ENCODE data around the gene UBE2D1.

The UBE2D1 gene

DNA sequence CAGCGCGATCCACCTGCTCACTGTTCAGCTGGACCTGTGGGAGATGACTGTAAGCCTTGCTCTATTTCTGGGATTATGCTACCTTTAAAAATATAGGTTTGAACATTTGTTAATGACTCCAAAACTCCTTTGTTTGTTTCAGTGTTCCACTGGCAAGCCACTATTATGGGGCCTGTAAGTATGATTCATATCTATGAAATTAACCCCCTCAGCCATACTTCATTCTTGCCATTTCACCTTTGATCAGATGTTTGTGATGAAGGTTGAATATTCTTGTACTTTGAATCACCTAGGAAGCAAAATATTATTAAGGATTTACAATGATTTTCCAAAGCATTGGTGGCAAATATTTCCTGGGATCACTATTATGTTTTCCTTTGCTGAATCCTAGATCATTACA is 26.5 kb downstream of the UBE2D1 start:
- CTCF ChIA-PET = interaction anchor here (1.4 to 1.9 kb wide), 2 partner anchors 12 to 23 kb away, joined by 3 to 6 read pairs; no protein-coding TSS in a partner anchor
- POLR2A ChIA-PET = no interaction called here

DNA sequence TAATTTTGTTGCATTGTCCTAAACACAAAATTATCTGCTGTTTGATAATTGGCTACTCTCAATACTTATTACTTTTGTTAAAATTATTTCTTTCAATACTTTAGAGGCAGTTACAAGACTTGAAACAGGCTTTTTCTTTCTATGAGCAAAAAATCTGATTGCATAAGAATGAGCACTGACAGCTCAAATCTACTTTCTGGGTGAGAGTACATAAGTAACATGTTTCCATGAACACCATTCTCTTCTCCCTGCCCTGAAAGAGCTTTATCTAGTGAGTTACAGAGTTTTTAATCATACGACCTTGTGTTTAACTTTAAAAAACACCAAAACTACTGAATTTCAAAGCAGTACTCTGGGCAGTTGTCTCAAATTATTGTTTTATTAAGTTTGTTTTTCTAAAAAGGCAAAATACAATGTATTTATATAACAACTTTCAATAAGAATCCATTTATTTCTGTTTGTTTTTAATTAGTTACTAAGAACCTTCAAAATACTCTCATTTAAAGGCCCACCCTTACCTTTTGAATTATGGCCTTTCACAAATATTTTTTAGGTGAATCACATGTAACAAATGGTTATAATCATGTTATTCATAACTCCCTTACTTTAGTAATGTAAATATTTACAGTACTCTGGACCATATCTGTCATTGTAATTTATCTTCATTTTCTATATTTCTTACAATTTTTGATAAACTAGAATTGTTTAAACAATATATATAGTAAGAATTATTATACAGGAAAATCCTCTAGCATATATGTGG is 27.4 kb downstream of the UBE2D1 start:
- CTCF ChIA-PET = interaction anchor here (1.4 kb wide), 1 partner anchor 22 kb away, joined by 3 read pairs; no protein-coding TSS in a partner anchor
- DNase-seq (ENCODE audit: extremely low spot score) = no peak
- TF ChIP-seq, protein P1, sequence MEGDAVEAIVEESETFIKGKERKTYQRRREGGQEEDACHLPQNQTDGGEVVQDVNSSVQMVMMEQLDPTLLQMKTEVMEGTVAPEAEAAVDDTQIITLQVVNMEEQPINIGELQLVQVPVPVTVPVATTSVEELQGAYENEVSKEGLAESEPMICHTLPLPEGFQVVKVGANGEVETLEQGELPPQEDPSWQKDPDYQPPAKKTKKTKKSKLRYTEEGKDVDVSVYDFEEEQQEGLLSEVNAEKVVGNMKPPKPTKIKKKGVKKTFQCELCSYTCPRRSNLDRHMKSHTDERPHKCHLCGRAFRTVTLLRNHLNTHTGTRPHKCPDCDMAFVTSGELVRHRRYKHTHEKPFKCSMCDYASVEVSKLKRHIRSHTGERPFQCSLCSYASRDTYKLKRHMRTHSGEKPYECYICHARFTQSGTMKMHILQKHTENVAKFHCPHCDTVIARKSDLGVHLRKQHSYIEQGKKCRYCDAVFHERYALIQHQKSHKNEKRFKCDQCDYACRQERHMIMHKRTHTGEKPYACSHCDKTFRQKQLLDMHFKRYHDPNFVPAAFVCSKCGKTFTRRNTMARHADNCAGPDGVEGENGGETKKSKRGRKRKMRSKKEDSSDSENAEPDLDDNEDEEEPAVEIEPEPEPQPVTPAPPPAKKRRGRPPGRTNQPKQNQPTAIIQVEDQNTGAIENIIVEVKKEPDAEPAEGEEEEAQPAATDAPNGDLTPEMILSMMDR (IDR thresholded peaks at IDR 0.05; ENCODE audit: control extremely low read depth, extremely low read depth, low read depth, missing control alignments) = no peak
- POLR2A ChIA-PET = no interaction called here

More for the DNA sequence above, 26.5 kb downstream of the UBE2D1 start:
- TF ChIP-seq, protein P1 (IDR thresholded peaks at IDR 0.05; ENCODE audit: control extremely low read depth, extremely low read depth, low read depth, missing control alignments) = no peak
- no peak for DNase-seq (ENCODE audit: extremely low spot score)

DNA sequence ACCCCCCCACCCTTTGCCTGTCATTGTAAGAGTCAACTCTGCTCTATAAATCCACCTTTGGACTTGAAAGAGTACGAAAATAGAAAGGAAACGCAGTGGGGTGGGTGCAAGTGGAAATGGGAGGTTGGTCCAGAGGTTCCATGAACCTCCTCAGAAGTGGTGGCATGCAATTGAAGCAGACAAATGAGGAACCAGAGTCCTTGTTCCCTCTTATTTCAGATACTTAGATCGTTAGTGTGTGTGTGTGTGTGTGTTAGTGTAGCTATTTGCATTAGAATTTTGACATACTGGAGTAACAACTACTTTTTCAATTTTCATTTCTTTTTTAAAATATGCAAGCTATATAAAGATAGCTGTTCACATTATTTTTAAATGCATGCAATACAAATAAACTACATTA is 32.3 kb downstream of the UBE2D1 start:
- POLR2A ChIA-PET = no interaction called here
- CTCF ChIA-PET = interaction anchor here (0.9 to 2.3 kb wide), 4 partner anchors 16 to 62 kb away, joined by 3 to 9 read pairs (median 3); partner anchors contain the start of gene TFAM
- no peak for DNase-seq (ENCODE audit: extremely low spot score)

DNA sequence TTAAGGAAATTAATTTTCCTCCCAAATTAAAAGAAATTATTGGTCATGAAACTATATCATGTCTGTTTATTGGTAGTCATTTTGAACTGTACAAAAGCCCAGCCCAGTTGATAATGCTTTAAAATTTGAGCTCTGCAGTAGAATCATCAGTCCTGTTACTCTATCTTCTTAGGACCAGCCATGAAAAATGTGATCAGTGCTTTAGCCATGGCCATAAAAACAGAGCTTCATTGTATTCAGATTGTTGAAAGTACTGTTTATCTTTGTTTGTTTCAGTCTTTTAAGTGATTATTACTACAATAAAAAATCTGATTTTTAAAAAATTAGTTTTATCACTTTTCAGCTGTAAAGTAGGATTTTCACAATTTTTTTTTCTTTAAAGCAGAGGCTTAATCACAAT is 36.7 kb downstream of the UBE2D1 start:
- ChIA-PET CTCF (interaction anchor here (1.6 to 2.5 kb wide), 2 partner anchors 11 to 13 kb away, joined by 7 to 14 read pairs; partner anchors contain the start of gene TFAM), POLR2A (interaction anchor here (0.6 kb wide), 1 partner anchor 275 kb away, joined by 6 read pairs; no protein-coding TSS in a partner anchor)
- TF ChIP-seq, protein P1 (IDR thresholded peaks at IDR 0.05; ENCODE audit: control extremely low read depth, extremely low read depth, low read depth, missing control alignments) = no peak
- DNase-seq (ENCODE audit: extremely low spot score) = no peak

More for the DNA sequence above, 32.3 kb downstream of the UBE2D1 start:
- TF ChIP-seq, protein P1 (IDR thresholded peaks at IDR 0.05; ENCODE audit: control extremely low read depth, extremely low read depth, low read depth, missing control alignments) = no peak

DNA sequence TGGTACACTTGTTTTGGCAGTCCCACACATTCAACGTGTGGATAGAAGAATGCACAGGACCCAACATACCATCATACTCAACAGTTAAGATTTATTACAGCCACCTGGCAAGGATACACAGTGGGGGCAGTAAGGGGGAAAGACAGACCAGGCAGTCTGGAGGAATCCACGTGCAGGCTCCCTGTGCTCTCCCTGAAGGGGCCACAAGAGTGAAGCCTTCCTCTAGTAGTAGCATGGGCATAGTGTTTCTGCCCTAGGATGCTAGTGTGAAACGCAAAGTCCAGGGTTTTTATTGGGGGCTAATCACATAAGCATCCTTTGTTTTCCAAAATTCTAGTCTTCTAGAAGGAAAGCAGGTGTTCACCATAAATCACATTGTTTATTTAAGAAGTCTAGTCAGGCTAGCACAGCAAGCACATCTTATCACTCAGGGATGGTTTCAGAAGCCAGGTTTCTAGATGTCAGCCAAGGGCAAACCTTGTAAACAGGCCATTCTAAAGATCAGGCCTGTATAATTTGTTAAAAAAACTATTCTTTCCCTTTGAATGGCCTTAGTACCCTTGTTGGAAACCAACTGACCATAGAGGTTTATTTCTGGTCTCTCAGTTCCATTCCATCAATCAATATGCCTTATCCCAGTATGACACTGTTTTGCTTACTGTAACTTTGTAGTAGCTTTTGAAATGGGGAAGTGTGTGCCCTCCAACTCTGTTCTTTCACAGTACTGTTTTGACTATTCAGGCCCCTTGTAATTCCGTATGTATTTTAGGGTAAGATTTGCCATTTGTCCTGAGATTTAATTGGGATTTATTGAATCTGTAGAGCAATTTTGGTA is 38.0 kb downstream of the UBE2D1 start:
- POLR2A ChIA-PET = no interaction called here
- CTCF ChIA-PET = interaction anchor here (1.1 to 3.3 kb wide), 3 partner anchors 9 to 12 kb away, joined by 3 to 16 read pairs (median 6); no protein-coding TSS in a partner anchor

More for the DNA sequence above, 38.0 kb downstream of the UBE2D1 start:
- DNase-seq (ENCODE audit: extremely low spot score) = no peak
- TF ChIP-seq, protein P1 (IDR thresholded peaks at IDR 0.05; ENCODE audit: control extremely low read depth, extremely low read depth, low read depth, missing control alignments) = no peak
